Mesothelial cell of epicardium (in vitro differentiated cells): ENCODE data around the gene SCGB2A2. TPM values are rescaled to one million over a fixed set of nuclear protein-coding genes. Genes with fewer than 3 reads are reported as not detected.

ENCODE experiments used
- DNase-seq, 2 experiments: peaks; one replicate each; pipeline ENCODE4 v3.0.0; 2021; ENCODE audit warnings: low spot score in 2 of 2; ENCODE audit not compliant: unreplicated experiment in 2 of 2
- H3K27ac Mint-ChIP-seq: 2 replicates; pipeline ENCODE4 v1.8.0; 2021; ENCODE audit warnings: mixed read lengths
- H3K27me3 Mint-ChIP-seq: 2 replicates; pipeline ENCODE4 v1.8.0; 2021; ENCODE audit warnings: low read depth, mixed read lengths
- H3K36me3 Mint-ChIP-seq: 2 replicates; pipeline ENCODE4 v1.8.0; 2021; ENCODE audit warnings: mixed read lengths
- H3K4me1 Mint-ChIP-seq: 2 replicates; pipeline ENCODE4 v1.8.0; 2021; ENCODE audit warnings: mixed read lengths
- H3K4me3 Mint-ChIP-seq: 2 replicates; pipeline ENCODE4 v1.8.0; 2021; ENCODE audit warnings: mild to moderate bottlenecking, moderate library complexity, mixed read lengths
- H3K9me3 Mint-ChIP-seq: 2 replicates; pipeline ENCODE4 v1.8.0; 2021; ENCODE audit warnings: mixed read lengths
- total RNA-seq: library from RNA; stranded (reverse); gene quantifications from 3 replicates; pipeline ENCODE4 v1.2.1, GENCODE V29; 2021
- TF ChIP-seq, protein P1 (sequence below): fragments of 200-600 bp; sonication (generic); IDR thresholded peaks from one replicate; pipeline ENCODE4 v1.5.0; 2021; ENCODE audit warnings: antibody characterized with exemption; ENCODE audit not compliant: unreplicated experiment

SCGB2A2 gene
- total RNA-seq, 1 donor from 2014 or later: not detected

DNA sequence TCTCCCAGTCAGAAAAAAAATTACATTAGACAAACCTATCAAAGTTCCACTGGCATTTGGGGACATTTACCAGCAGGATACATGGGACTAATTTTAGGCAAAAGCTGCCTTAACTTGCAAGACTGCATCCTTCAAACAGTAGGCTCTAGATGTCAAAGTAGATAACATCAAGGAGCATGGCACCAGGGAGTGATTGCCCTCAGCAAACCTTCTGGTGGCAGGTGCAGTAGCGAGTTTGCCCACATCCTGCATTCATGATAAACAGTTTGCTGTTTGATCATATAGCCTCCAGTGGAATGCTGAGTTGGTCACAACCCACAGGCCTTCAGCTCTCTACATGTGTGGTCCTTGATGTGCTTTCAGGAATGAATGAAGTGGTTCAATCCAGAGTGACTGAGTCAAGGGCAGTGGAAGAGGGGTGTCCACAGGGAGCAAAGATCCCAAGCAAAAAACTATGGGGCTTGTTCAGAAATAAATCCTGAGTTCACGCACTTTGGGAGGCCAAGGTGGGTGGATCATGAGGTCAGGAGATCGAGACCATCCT lies 15.9 kb upstream of the SCGB2A2 start:
- DNase-seq: no peak
- Mint-ChIP-seq H3K36me3 (no peaks in the 10 kb centered on the region), H3K4me3 (no peak overlapping the region), H3K27ac (no peak overlapping the region), H3K27me3 (peaks cover 2% of the 10 kb centered on the region), H3K4me1 (no peaks in the 10 kb centered on the region), H3K9me3 (peaks cover 37% of the 10 kb centered on the region)
- TF ChIP-seq, protein P1, sequence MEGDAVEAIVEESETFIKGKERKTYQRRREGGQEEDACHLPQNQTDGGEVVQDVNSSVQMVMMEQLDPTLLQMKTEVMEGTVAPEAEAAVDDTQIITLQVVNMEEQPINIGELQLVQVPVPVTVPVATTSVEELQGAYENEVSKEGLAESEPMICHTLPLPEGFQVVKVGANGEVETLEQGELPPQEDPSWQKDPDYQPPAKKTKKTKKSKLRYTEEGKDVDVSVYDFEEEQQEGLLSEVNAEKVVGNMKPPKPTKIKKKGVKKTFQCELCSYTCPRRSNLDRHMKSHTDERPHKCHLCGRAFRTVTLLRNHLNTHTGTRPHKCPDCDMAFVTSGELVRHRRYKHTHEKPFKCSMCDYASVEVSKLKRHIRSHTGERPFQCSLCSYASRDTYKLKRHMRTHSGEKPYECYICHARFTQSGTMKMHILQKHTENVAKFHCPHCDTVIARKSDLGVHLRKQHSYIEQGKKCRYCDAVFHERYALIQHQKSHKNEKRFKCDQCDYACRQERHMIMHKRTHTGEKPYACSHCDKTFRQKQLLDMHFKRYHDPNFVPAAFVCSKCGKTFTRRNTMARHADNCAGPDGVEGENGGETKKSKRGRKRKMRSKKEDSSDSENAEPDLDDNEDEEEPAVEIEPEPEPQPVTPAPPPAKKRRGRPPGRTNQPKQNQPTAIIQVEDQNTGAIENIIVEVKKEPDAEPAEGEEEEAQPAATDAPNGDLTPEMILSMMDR: no peak

DNA sequence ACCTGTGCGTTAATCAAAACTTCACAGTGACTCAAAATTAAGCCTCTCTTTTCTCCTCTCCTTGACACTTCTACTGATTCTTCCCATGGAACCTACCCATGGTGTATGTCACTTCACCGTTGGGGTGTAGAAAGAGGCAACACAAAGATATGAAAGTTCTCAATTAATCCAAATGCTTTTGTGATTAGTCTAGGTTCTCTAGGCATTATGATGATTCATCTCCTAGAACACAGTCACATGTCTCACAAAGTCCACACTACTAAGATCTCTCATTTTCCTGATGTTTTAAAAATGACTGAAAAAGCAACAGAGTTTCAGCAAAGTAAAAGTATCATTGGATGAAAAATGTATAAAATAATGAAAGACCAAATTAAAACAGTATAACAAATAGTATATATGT lies 13.7 kb upstream of the SCGB2A2 start:
- Mint-ChIP-seq H3K36me3 (no peaks in the 10 kb centered on the region), H3K27ac (no peak overlapping the region), H3K4me3 (no peak overlapping the region), H3K27me3 (peaks cover 11% of the 10 kb centered on the region), H3K9me3 (peaks cover 17% of the 10 kb centered on the region), H3K4me1 (no peaks in the 10 kb centered on the region)
- DNase-seq: no peak
- TF ChIP-seq, protein P1: no peak

DNA sequence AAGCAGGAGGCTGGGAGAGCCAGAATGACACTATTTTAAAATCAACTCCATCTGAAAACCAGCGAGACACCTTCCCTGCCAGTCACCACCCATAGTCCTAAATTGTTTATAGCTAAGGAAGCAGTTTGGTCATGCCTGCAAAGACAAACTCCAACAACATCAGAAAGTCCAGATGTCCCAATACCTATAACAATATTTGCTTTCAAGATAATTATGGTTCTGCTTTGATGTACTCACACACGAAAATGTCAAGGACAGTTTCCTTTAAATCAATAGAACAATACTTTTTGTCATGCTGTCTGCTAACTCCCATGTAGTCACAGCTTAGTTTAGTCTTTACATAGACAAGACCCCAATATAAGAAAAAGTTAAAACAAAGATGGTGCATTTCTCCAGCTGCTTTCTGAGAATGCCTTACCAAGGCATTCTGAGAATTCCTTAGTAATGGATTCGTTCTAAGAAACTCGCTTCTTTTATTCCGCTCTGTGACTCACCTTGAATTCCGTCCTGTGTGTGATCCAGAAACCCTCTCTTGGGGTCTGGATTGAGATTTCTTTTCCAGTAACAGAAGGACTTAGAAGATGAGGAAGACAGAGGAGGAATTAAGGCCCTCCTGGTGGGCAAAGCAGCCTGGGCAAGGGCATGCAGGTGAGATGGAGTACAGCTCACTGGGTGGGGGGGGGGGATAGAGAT lies 9.6 kb upstream of the SCGB2A2 start:
- DNase-seq: no peak
- H3K36me3 Mint-ChIP-seq: no peaks in the 10 kb centered on the region
- no peak overlapping the region for H3K4me3 Mint-ChIP-seq
- no peak overlapping the region for H3K27ac Mint-ChIP-seq
- no peaks in the 10 kb centered on the region for H3K9me3 Mint-ChIP-seq
- no peaks in the 10 kb centered on the region for H3K4me1 Mint-ChIP-seq
- TF ChIP-seq, protein P1: no peak
- H3K27me3 Mint-ChIP-seq: peaks cover 36% of the 10 kb centered on the region

DNA sequence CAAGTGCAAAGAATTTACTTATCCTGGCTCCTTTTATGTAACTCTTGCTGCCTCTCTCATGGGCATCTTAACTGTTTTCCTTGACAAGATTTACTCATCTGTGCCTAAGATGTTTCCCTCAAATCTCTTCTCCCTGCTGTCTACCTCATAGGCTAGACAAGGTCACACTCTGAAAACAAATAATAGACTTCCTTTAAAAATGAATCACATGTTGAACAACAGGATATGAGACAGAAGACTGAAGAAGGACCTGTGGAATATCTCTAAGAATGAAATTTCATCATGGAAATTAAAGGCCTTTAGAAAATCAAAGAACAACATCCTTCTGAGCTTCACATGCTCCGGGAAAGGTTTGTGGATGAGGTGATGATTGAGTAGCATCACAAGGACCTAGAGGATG lies 6.0 kb upstream of the SCGB2A2 start:
- Mint-ChIP-seq H3K4me3 (no peak overlapping the region), H3K36me3 (no peaks in the 10 kb centered on the region), H3K9me3 (no peaks in the 10 kb centered on the region), H3K4me1 (no peaks in the 10 kb centered on the region), H3K27me3 (peaks cover 58% of the 10 kb centered on the region), H3K27ac (no peak overlapping the region)
- TF ChIP-seq, protein P1: no peak
- DNase-seq: no peak

DNA sequence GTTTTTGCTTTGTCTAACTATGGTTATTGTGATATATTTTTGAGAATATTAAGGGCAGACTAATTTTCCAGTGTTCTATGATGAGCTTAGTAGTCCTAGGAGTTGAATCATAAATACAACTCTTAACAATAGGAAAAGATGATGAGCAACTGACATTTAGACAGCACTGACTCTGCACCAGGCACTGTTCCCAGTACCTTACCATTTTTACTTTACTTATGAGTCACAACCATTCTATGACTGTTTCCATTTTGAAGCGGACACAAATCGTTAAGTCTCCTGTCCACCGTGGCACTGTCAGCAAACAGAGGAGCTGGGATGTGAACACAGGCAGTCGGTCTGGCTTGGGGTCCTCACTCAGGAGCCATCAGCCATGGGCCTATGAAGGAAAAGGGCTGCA lies 3.4 kb upstream of the SCGB2A2 start:
- TF ChIP-seq, protein P1: no peak
- Mint-ChIP-seq H3K4me1 (no peaks in the 10 kb centered on the region), H3K4me3 (no peak overlapping the region), H3K9me3 (no peaks in the 10 kb centered on the region), H3K27ac (no peak overlapping the region), H3K27me3 (peaks cover 57% of the 10 kb centered on the region), H3K36me3 (no peaks in the 10 kb centered on the region)
- no peak for DNase-seq
